B cell (primary cell): Measurements from ENCODE around the gene ERAS.

Experiments used
- CTCF ChIP-seq: fragments of 200-600 bp; IDR thresholded peaks from one replicate; pipeline ENCODE4 v1.8.0; 2022; ENCODE audit warnings: antibody characterized with exemption, mild to moderate bottlenecking
- EZH2 ChIP-seq: IDR thresholded peaks from 2 replicates; pipeline ENCODE4 v1.6.1; 2012; ENCODE audit warnings: borderline replicate concordance, low read depth, mild to moderate bottlenecking, moderate library complexity, low read length; ENCODE audit not compliant: insufficient read depth, poor library complexity, severe bottlenecking

GRCh38 chrX:48829016-48829735 lies 2.9 kb downstream of the ERAS start:
- no peak for TF ChIP-seq CTCF
- TF ChIP-seq EZH2, result no peak
